ENCODE results near the gene AXIN1.

The AXIN1 gene

DNA sequence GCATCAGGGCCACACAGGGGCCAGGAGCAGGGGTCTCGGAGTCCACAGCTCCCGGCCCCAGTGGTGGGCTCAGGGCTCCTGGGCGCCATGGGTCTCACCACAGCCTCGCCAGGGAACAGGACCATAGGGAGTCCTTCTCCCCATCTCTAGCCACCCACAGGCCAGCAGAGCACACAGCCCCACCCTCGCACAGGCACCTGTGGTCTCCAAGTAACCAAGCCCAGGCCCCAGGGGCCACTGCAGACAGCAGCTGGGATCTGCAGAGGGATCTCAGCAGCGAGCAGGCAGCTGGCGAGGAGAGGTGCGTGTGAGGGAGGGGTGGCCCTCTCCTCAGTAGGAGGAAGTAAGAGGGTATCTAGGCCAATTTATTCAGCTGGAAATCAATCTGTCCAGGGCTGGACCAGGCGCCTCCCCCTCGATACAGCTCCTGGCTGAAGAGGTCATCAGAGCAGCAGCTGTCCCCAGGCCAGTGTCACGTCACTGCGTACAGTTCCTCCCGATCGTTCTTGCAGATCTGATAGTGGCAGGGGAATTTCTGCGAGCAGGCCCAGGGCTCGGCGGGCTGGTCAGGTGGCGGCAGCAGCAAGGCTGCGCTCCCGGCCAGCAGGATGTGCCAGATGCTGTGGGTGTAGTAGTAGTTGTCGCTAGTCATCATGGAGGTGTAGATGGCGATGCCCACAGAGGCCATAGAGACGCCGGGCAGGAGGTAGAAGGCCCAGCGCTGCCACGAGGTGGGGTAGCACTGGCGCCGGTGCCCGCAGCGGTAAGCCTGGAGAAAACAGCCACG is 19.2 kb upstream of the AXIN1 start:
- TF ChIP-seq, protein P1, sequence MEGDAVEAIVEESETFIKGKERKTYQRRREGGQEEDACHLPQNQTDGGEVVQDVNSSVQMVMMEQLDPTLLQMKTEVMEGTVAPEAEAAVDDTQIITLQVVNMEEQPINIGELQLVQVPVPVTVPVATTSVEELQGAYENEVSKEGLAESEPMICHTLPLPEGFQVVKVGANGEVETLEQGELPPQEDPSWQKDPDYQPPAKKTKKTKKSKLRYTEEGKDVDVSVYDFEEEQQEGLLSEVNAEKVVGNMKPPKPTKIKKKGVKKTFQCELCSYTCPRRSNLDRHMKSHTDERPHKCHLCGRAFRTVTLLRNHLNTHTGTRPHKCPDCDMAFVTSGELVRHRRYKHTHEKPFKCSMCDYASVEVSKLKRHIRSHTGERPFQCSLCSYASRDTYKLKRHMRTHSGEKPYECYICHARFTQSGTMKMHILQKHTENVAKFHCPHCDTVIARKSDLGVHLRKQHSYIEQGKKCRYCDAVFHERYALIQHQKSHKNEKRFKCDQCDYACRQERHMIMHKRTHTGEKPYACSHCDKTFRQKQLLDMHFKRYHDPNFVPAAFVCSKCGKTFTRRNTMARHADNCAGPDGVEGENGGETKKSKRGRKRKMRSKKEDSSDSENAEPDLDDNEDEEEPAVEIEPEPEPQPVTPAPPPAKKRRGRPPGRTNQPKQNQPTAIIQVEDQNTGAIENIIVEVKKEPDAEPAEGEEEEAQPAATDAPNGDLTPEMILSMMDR (IDR thresholded peaks at IDR 0.05) = no peak
- no peaks in the 10 kb centered on the region for H3K9me3 ChIP-seq (ENCODE audit: control insufficient read depth, low read length)
- no peaks in the 10 kb centered on the region for H3K27me3 ChIP-seq (ENCODE audit: control insufficient read depth, insufficient read depth, low read length)
- H3K9ac ChIP-seq = no peak overlapping the region
- no peak overlapping the region for H3K4me2 ChIP-seq (ENCODE audit: low read length)
- peaks cover 9% of the 10 kb centered on the region for H3K4me1 ChIP-seq
- no peaks in the 10 kb centered on the region for H3K36me3 ChIP-seq (ENCODE audit: control insufficient read depth, insufficient read depth, low read length)
- no peak overlapping the region for H3K4me3 ChIP-seq (ENCODE audit: low read depth, low read length)
- H2AFZ ChIP-seq = no peak overlapping the region
- no peak overlapping the region for H3K27ac ChIP-seq
- H3K79me2 ChIP-seq = no peaks in the 10 kb centered on the region

DNA sequence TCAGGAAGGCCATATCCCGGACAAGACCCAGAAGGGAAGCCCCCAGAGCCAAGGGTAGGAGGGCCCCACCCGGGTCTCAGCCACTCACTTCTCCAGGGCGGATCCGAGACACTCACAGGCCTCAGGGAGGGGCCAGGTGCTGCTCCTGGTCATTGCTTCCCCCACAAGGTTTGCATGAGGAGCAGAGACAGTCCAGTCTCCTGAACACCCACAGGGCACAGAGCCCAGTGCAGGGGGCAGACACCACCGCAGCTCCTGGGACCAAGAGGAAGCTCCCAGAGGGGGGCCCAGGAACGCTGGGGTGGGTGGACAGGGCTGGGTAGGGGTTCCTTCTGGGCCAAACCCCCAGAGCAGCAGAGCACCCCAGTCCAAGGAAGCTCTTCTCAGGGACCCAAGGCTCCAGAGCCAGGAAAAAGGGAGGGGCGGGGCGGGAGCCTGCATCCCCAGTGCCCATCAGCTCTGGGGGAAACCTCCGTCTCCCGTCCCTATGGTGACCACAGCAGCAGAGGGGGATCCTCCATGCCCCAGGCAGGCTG is 18.5 kb upstream of the AXIN1 start:
- Histone ChIP-seq H3K4me3 (ENCODE audit: low read depth, low read length) (peak overlapping the region; percentile 26), H3K27ac (peak overlapping the region; percentile 42)

DNA sequence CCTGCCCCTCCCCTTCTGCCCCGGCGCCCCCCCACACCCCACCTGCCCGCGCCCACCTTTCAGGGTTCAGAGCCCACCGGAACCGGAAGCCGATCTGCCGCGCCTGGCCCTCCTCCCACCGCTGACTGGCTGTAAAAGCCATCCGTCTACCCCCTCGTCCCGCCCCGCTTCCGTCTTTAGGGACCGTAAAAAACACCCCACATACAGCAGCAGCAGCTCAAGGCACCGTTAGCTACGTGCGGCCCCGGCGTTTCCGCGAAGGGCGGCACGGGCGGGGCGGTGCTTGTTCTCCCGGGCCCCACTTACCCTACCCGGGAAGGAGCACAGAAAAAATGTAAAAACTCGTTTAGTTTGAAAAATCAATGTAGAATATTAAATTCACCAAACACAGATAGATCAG is 17.9 kb upstream of the AXIN1 start, which contains the start of gene MRPL28:
TSS of gene MRPL28 (minus strand) at position 96 of the 400 bp plus-strand sequence. CDS start 320 bp downstream, outside the sequence.
- Histone ChIP-seq H3K9ac (no peak within 1 kb of the TSS), H3K4me1 (peaks cover 9% of the 10 kb centered on the region), H2AFZ (peak within 1 kb of the TSS; percentile 65), H3K36me3 (ENCODE audit: control insufficient read depth, insufficient read depth, low read length) (no peaks in the 10 kb centered on the region), H3K27me3 (ENCODE audit: control insufficient read depth, insufficient read depth, low read length) (no peaks in the 10 kb centered on the region), H3K27ac (peak within 1 kb of the TSS; percentile 42), H3K9me3 (ENCODE audit: control insufficient read depth, low read length) (no peaks in the 10 kb centered on the region), H3K79me2 (no peaks in the 10 kb centered on the region), H3K4me3 (ENCODE audit: low read depth, low read length) (peak within 1 kb of the TSS; percentile 26), H3K4me2 (ENCODE audit: low read length) (peak within 1 kb of the TSS; percentile 67)
- TF ChIP-seq, protein P1 (IDR thresholded peaks at IDR 0.05) = no peak

More for the DNA sequence above, 18.5 kb upstream of the AXIN1 start:
- Histone ChIP-seq H3K4me2 (ENCODE audit: low read length) (peak overlapping the region; percentile 50), H3K9me3 (ENCODE audit: control insufficient read depth, low read length) (no peaks in the 10 kb centered on the region), H3K4me1 (peaks cover 9% of the 10 kb centered on the region), H3K9ac (no peak overlapping the region), H3K27me3 (ENCODE audit: control insufficient read depth, insufficient read depth, low read length) (no peaks in the 10 kb centered on the region), H3K79me2 (no peaks in the 10 kb centered on the region), H3K36me3 (ENCODE audit: control insufficient read depth, insufficient read depth, low read length) (no peaks in the 10 kb centered on the region), H2AFZ (peak overlapping the region; percentile 65)
- TF ChIP-seq, protein P1 (IDR thresholded peaks at IDR 0.05) = no peak

DNA sequence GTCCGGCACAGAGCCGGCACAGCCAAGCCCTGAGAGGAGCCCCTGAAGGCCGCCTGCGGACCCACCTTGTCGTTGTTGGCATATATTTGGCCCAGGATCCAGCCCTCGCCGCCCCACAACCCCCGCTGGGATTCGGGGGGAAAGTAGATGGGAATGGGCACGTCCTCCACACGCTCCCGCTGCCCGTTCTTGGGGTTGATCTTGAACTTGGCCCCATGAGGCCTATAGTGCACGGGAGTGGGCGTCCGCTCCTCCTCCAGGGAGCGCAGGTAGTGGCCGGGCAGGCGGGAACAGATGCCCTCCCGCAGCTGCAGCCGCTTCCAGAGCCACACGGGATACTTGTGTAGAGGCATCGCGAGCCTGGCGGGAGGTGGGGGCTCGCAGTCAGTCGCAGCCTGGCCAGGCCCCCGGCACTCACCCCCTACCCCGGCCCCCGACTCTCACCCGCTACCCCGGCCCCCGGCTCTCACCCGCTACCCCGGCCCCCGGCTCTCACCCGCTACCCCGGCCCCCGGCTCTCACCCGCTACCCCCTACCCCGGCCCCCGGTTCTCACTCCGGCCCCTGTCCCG is 17.4 kb upstream of the AXIN1 start:
- Histone ChIP-seq H3K9me3 (ENCODE audit: control insufficient read depth, low read length) (no peaks in the 10 kb centered on the region), H3K9ac (no peak overlapping the region), H3K4me1 (peaks cover 9% of the 10 kb centered on the region), H3K36me3 (ENCODE audit: control insufficient read depth, insufficient read depth, low read length) (no peaks in the 10 kb centered on the region), H3K4me2 (ENCODE audit: low read length) (peak overlapping the region; percentile 67), H3K4me3 (ENCODE audit: low read depth, low read length) (peak overlapping the region; percentile 26), H3K79me2 (no peaks in the 10 kb centered on the region), H3K27ac (no peak overlapping the region), H3K27me3 (ENCODE audit: control insufficient read depth, insufficient read depth, low read length) (no peaks in the 10 kb centered on the region), H2AFZ (no peak overlapping the region)
- TF ChIP-seq, protein P1 (IDR thresholded peaks at IDR 0.05) = no peak

Data from parathyroid adenoma (tissue), 2 donors.